IPS-NIHi7 (cell line): ENCODE results near the gene CUBN.
"Not testable (repeated sequence)": the region's sequence is repeated elsewhere in the genome, so short reads cannot be mapped to it uniquely, and the experiment has no call there.

Experiments
- DNase-seq: peaks from one replicate; pipeline ENCODE4 v3.0.0; 2012; ENCODE audit warnings: mixed read lengths; ENCODE audit errors: extremely low spot score

Gene CUBN

DNA sequence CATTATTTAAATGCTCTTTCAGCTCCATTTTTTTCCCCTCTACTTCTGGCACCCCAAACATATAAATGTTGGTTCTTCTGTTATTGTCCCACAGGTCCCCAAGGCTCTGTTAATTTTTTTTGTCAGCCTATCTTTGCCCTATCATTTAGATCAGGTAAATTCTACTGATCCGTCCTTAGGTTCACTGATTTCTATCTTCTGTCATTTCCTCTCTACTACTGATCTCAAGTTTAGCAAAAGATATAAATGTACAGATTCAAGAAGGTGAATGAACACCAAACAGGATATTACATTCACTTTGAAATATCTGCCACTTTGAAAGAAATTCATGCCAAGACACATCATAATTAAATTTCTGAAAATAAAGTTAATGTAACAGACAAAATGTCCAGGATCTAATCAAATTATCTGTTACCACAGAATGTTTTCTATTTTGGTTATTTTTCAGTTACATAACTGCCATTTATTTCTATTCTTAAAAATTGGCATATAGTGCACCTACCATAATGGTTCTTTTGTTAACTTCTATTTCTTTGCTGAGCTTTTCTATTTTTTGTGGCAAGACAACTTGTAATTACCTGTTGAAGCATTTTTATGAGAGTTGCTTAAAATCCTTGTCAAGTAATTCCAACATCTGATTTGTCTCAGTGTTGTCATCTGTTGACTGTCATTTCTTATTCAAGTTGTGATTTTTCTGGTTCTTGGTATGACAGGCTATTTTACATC is 12.1 kb upstream of the CUBN start:
- DNase-seq, result no peak

DNA sequence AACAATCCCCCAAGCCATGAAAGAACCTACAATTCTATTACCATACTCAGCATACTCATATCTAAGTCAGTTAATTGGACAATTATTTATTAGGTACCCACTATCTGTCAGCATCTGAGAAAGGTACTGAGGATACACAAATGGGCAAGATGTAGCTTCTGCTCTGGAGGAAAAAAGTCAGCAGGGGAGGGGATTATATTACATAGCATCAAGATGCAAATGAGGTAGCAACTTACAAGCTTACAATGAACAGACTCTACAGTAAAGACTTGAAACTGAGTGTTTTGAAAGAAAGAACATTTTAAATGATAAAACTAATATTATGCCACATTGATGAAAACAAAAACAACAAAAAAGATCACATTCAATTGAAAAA is 10.8 kb upstream of the CUBN start:
- no peak for DNase-seq

DNA sequence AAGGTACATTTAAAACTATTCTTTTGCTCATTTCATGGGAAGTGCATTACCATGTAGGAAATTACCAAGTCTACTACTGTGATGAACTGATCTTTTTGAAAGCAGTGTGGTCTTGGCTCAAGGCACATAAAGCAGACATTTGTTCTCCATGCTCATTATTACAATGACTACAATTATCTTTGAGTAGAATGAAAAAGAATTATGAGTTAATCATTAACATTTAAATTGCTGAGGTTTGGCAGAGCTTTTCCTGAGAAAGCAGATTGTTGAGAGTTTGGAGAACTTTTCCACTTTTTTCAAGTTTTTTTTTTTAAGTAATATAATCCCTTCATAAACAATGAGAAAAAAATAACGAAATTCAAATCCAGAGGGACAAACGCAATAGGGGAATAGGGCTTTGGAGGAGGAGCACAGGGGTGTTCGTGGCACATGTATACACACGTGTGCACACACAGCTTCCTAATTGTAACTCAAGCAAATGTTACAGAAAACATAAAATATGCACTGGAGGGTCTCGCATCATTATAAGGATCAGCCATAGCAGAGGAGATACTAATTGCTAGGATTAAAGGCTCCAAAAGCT is 8.9 kb upstream of the CUBN start:
- no peak for DNase-seq

DNA sequence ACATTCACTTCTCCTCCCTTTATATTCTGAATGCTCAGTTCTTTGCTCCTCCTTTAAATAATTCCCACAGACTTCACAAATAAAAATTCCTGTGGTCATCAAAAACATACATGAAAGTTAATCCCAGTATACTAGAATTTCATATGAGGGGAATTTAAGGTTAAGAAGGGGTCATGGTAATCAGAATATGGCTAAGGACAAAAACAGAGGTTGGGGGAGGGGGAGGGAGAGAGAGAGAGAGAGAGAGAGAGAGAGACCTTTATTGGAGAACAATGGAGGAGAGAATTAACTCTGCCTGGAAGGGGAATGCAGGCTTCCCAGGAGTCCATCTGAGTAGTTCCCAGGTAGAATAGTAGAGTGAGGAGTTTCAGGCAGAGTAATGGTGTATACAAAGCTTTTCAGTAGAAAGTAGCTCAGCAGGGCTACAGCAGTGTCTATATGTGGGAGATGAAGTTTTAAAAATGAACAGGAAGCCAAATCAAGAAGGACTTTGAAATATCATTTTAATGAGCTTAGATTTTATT is 5.2 kb upstream of the CUBN start:
- no peak for DNase-seq

DNA sequence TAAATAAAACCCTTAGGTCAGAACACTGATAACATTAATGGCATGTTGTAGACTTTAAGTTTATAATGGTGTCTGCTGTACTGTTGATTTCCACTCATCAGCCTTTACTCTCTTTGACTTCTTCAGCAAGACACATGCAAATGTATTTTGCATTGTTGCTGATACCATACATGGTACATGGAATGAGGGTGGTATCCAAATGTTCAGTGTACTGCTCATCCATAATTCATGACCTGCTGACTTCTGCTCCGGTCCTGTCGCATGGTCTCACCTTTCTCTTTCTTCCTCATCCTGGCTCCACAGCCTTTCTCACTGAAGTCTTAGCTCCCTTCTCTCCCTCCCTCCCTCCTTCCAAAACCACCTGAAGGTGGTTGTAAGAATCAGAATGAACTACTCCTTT is 4.7 kb upstream of the CUBN start:
- no peak for DNase-seq

DNA sequence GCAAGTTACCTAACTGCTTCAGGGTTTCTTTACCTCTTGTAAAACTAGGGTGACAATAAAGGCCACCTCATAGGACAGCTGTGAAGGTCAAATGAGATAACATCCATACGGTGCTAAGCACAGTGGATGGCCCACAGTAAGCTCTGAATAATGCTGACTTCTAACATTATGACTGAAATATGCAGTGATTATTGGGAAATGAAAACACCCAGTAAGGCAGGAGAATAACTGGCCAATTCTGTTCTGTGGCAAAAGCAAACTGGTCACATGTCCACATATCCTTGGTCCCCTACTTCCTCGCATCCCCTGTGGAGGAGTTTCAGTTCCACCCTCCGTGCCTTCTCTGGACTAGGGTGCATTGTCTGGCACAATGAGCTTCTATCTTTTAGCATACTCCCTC is 1.4 kb downstream of the CUBN start:
- no peak for DNase-seq

DNA sequence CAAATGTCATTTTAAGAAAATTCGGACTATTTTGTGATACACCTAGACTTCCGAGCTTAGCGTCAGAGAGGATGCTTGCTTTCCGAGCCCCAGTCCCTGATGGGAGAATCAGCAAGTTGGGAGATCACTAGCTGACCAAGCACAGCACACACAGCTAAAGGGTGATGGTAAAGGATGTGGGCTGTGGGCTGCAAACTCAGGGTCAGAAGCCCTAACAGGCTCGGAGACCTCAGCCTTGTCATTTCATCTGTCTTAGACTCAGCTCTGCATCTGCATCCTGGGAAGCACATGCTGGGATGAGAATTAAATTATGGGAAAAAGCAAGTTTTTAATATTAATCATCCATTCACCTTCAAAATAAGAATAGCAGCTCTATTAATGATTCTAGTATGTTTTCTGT is 3.3 kb downstream of the CUBN start:
- DNase-seq, result no peak

DNA sequence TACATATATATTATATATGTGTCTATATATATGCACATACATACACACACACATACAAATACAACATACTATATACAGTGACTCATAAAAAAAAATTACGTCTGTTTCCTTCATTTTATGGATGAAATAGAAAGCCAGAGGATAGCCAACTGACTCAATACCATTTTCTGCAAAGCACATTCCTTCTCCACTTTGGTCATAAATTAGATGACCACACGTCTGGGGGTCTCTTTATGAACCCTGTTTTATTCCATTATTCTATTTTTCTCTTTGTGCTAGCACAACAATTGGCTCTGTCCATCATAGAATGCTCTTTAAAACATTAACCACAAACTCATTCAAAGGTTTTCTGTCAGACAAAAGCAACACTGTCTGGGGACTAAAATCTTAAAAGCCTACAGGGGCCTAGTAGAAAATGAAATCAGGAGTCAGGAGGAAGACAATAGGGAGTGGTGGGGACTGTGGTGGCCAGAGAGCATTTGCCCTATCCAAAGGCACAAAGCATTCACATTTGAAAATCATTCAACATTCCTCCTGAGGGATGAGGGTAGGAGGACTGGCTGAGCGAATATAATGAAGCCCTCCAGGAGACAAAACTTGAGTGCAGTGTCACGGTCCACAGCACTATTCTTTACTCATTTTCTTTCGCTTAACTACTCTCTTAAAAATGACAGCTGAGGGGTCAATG is 4.3 kb downstream of the CUBN start:
- no peak for DNase-seq

DNA sequence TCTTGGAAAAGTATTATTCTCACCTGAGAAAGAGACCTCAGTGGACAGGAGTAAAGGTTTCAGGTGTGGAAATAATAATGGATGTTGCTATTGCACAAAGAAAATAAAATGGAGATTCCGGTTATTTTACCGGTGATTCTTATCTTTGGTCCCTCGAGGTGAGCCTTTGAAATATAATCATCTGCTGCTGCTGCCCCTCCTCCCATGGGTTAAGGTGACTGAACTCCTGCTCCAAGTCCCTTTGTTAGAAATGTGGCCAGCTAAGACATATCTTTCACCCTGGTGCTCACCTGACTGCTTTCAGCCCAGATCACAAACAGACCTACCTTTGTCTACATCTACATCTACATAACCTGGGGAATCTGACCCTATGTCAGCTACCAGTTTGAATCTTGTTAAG is 5.7 kb downstream of the CUBN start:
- no peak for DNase-seq

- DNase-seq, result no peak
Observed at GRCh38 chr10:17122726-17123661, 6.6 kb downstream of the CUBN start.

DNA sequence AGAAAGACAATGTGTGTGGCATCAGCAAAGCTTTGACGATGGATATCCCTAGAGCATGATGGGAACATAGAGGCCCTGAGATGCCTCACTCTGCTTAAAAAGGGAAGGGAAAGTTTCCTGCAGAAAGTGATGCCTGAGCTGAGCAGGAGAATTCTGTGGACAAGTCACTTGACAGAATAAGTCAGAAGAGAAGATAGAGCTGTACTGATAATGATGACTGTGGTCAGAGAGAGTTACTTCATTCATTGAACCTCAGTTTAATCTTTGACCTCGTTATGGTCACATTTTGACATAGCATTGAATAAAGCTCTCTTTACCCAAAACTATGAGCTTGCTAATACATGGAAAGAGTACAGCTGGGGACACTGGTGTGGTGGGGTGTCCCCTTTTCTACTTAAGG is 7.6 kb downstream of the CUBN start:
- DNase-seq, result no peak

- DNase-seq, result no peak
Observed at GRCh38 chr10:17120694-17121093, 8.9 kb downstream of the CUBN start.

DNA sequence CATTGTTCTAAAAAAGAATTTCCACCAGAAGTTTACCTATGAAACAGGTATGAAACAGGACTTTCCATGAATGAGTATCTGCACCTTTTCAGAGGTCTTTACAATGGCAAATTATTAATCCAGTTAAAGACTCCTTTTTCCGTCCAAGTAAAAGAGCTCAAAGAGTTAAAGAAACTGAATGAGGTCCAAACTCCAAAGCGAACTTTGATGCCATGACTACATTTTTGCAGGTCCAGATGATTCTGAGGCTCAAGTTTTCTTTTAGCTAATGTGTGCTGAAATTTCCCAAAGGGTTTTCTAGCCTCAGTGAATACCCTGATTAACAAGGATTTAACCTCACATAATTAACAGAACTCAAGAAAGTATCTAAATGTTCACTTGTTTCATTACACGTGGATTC is 9.8 kb downstream of the CUBN start:
- DNase-seq, result no peak

DNA sequence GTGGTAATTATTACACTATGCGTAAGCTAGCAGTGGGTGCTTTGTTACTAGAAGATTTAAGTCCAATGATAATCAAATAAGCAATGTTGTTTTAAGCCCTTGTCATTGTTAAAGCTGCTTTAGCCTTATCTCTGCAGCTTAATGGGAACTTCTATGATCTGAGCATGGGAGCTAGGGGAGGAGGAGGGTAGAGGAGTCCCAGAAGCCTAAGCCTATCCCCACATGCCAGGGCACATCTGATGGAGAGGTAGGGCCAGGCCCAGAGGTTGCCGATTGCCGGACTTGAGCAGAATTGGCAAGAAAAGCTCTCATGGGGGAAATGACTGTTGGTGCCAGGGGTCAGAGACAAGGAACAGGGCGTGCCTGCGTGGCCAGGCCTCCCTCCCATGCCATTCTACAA is 13.4 kb downstream of the CUBN start:
- no peak for DNase-seq

GRCh38 chr10:17115683-17116082 is 13.9 kb downstream of the CUBN start:
- DNase-seq, result no peak

GRCh38 chr10:17114878-17115444 is 14.7 kb downstream of the CUBN start:
- not testable (repeated sequence) for DNase-seq

DNA sequence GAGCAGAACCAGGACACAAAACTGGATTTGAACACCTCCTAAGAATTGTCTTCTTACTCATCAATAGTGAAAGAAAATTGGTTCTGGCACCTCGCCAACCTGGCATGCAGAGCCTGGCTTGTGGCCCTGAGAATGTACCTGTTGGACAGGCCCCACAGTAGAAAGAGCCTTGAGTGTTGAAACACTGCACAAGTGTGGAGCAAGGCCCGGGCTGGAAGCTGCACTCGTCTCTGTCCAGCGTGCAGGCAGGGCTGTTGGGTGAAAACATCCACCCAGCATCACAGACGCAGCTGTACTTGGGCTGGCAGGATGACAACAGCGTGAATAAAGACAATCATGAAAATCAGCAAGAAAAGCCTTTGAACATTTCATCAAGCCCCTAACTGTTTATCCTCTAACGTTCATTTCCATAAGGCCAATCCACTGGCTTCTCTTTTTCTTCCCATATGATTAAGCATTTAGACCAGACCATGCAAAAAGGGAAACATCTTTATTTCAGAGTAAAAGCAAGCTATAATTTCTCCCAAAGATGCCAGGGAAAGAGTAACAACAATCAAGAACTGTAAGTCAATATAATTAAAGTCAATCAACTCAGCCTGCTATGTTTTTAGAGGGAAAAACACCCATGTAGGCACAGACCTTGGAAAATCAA is 15.6 kb downstream of the CUBN start:
- DNase-seq, result no peak

- no peak for DNase-seq
Observed at GRCh38 chr10:17113346-17113745, 16.3 kb downstream of the CUBN start.

DNA sequence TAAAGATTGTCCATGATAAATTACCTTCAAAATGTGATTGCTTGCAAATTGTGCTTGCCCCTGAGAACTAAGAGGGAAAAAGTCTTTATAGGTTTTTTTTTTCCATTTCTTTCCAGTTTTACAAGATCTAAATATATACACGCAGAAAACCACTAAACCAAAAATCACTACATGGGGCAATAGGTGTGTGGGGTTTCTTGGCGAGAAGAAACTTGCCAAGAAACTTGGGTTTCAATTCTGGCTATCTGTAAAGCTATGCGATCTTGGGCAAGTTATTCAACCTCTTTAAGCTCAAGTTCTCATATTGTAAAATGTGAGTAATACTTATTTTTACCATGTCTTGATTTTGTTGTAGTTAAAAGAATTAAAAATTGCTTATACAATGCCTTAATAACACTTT is 17.0 kb downstream of the CUBN start:
- DNase-seq, result no peak

DNA sequence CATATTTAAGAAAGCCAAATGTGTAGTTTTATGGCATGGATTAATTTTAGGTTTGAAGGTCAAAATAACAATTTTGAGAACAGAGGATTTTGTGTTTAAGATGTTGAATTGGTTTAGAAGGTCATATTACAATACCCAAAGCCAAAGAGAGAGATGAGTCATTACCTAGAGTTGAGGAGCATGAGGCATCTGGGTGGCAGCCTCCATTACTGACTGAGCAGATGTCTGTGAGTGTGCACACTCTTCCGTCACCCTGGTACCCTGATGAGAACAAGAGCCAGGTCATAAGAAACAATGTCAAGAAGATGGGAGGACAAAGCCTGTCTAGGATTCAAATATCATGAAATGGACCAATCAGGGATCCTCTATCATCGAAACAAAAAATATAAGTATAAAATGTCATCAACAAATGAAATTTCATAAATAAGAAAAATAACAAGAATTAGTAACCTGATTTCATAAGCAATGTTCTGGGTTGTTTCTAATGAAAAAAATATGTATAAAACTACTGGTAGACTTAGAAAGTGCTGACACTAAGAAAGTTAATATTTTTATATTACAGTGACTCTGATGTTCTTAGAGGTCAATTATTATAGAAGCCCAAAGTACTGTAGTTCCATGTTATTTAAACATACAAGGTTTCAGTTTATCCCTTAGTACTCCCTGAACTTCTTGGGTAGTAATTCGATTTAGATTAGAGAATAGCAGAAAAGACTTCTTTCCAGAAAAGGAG is 20.0 kb downstream of the CUBN start:
- no peak for DNase-seq
